ENCODE data around the gene RRAS2.
"Not testable (repeated sequence)": the region's sequence is repeated elsewhere in the genome, so short reads cannot be mapped to it uniquely, and the experiment has no call there.

RRAS2 gene

GRCh38 chr11:14300661-14301304 is 58.2 kb downstream of the RRAS2 start:
- H3K9me3 Mint-ChIP-seq = no peaks in the 10 kb centered on the region
- TF ChIP-seq, protein P1, sequence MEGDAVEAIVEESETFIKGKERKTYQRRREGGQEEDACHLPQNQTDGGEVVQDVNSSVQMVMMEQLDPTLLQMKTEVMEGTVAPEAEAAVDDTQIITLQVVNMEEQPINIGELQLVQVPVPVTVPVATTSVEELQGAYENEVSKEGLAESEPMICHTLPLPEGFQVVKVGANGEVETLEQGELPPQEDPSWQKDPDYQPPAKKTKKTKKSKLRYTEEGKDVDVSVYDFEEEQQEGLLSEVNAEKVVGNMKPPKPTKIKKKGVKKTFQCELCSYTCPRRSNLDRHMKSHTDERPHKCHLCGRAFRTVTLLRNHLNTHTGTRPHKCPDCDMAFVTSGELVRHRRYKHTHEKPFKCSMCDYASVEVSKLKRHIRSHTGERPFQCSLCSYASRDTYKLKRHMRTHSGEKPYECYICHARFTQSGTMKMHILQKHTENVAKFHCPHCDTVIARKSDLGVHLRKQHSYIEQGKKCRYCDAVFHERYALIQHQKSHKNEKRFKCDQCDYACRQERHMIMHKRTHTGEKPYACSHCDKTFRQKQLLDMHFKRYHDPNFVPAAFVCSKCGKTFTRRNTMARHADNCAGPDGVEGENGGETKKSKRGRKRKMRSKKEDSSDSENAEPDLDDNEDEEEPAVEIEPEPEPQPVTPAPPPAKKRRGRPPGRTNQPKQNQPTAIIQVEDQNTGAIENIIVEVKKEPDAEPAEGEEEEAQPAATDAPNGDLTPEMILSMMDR (IDR thresholded peaks at IDR 0.05; ENCODE audit: unreplicated experiment in 3 of 3) = peak; percentile 74 to 75 (median 75)

DNA sequence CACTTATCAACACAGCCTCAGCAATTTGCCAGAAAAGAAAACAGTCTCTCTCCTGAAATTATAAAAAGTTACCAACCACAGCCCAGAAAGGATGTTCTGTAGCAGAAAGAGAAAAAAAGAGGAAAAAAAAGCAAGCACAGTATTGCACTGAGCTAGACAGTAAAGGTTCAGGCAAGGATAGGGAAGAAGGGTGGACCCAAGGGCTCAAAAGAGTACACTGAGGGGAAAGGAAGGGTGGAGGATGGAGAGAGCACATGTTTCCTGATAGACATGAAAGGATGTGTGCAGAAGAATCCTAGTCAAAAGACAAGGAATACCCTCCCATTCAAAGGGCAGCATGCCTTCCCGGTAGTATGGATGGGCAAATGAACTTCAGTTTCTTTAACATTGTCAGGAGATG is 59.1 kb downstream of the RRAS2 start:
- Mint-ChIP-seq H3K4me3 (no peak overlapping the region), H3K36me3 (ENCODE audit: low read depth) (no peaks in the 10 kb centered on the region), H3K4me1 (peaks cover 18% of the 10 kb centered on the region), H3K9me3 (no peaks in the 10 kb centered on the region), H3K27ac (no peak overlapping the region), H3K27me3 (ENCODE audit: low read depth) (no peaks in the 10 kb centered on the region)
- TF ChIP-seq, protein P1 (IDR thresholded peaks at IDR 0.05; ENCODE audit: unreplicated experiment in 3 of 3) = no peak

More at GRCh38 chr11:14300661-14301304, 58.2 kb downstream of the RRAS2 start:
- Mint-ChIP-seq H3K4me1 (peaks cover 20% of the 10 kb centered on the region), H3K4me3 (no peak overlapping the region), H3K27me3 (ENCODE audit: low read depth) (no peaks in the 10 kb centered on the region), H3K27ac (no peak overlapping the region), H3K36me3 (ENCODE audit: low read depth) (no peaks in the 10 kb centered on the region)

- Mint-ChIP-seq H3K36me3 (ENCODE audit: low read depth) (peaks cover 43% of the 10 kb centered on the region), H3K9me3 (no peaks in the 10 kb centered on the region), H3K27ac (no peak overlapping the region), H3K4me3 (no peak overlapping the region), H3K4me1 (no peaks in the 10 kb centered on the region), H3K27me3 (ENCODE audit: low read depth) (no peaks in the 10 kb centered on the region)
- TF ChIP-seq, protein P1 (IDR thresholded peaks at IDR 0.05; ENCODE audit: unreplicated experiment in 3 of 3) = no peak
Measured at GRCh38 chr11:14290422-14290821, 68.6 kb downstream of the RRAS2 start.

GRCh38 chr11:14288189-14288935 is 70.6 kb downstream of the RRAS2 start:
- TF ChIP-seq, protein P1 (IDR thresholded peaks at IDR 0.05; ENCODE audit: unreplicated experiment in 3 of 3) = no peak
- Mint-ChIP-seq H3K27ac (no peak overlapping the region), H3K27me3 (ENCODE audit: low read depth) (no peaks in the 10 kb centered on the region)

GRCh38 chr11:14278869-14279268 is 80.1 kb downstream of the RRAS2 start:
- not testable (repeated sequence) for H3K4me3 Mint-ChIP-seq; H3K27ac Mint-ChIP-seq; H3K27me3 Mint-ChIP-seq (ENCODE audit: low read depth); H3K9me3 Mint-ChIP-seq
- peaks cover 50% of the 10 kb centered on the region for H3K36me3 Mint-ChIP-seq (ENCODE audit: low read depth)
- peaks cover 16% of the 10 kb centered on the region for H3K4me1 Mint-ChIP-seq

More at GRCh38 chr11:14288189-14288935, 70.6 kb downstream of the RRAS2 start:
- H3K4me1 Mint-ChIP-seq = no peaks in the 10 kb centered on the region
- no peaks in the 10 kb centered on the region for H3K9me3 Mint-ChIP-seq
- H3K36me3 Mint-ChIP-seq (ENCODE audit: low read depth) = peaks cover 36% of the 10 kb centered on the region
- no peak overlapping the region for H3K4me3 Mint-ChIP-seq

GRCh38 chr11:14275076-14275475 is 83.9 kb downstream of the RRAS2 start:
- TF ChIP-seq, protein P1 (IDR thresholded peaks at IDR 0.05; ENCODE audit: unreplicated experiment in 3 of 3) = no peak
- Mint-ChIP-seq H3K27me3 (ENCODE audit: low read depth) (peaks cover 3% of the 10 kb centered on the region), H3K4me3 (no peak overlapping the region), H3K4me1 (peaks cover 17% of the 10 kb centered on the region), H3K36me3 (ENCODE audit: low read depth) (peaks cover 53% of the 10 kb centered on the region), H3K9me3 (peaks cover 6% of the 10 kb centered on the region), H3K27ac (peak overlapping the region; percentile 48 to 59 (median 59))

Measured in nephron (organoid).